HL-60 (cell line): ENCODE results near the gene DCAF15.

Experiments used
- TF ChIP-seq, protein P1 (sequence below): IDR thresholded peaks from one replicate; pipeline ENCODE4 v1.5.1; 2011; ENCODE audit warnings: low read length, control low read depth, inconsistent platforms; ENCODE audit not compliant: insufficient read depth
- TF ChIP-seq, protein P2 (sequence below): IDR thresholded peaks from 2 replicates; pipeline ENCODE4 v1.6.1; 2012; ENCODE audit warnings: low read depth; ENCODE audit not compliant: insufficient replicate concordance

DNA sequence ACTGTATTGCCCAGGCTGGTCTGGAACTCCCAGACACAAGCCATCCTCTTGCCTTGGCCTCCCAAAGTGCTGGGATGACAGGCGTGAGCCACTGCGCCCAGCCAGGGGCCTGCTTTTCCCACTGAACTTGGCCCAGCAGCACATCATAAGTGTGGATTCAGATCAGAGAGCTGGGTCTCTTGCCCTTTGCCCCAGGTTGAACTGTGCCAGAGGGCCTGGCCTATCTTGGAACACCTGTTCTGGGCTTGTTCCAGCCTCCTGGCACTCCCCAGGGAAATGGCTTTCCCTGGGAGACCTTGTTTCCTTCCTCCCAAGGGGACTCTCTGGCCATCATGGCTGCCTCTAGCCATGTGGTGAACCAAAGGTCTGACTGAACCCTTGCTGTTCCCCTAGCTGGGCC lies 42.9 kb upstream of the DCAF15 start:
- TF ChIP-seq, protein P1, sequence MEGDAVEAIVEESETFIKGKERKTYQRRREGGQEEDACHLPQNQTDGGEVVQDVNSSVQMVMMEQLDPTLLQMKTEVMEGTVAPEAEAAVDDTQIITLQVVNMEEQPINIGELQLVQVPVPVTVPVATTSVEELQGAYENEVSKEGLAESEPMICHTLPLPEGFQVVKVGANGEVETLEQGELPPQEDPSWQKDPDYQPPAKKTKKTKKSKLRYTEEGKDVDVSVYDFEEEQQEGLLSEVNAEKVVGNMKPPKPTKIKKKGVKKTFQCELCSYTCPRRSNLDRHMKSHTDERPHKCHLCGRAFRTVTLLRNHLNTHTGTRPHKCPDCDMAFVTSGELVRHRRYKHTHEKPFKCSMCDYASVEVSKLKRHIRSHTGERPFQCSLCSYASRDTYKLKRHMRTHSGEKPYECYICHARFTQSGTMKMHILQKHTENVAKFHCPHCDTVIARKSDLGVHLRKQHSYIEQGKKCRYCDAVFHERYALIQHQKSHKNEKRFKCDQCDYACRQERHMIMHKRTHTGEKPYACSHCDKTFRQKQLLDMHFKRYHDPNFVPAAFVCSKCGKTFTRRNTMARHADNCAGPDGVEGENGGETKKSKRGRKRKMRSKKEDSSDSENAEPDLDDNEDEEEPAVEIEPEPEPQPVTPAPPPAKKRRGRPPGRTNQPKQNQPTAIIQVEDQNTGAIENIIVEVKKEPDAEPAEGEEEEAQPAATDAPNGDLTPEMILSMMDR, result no peak
- TF ChIP-seq, protein P2, sequence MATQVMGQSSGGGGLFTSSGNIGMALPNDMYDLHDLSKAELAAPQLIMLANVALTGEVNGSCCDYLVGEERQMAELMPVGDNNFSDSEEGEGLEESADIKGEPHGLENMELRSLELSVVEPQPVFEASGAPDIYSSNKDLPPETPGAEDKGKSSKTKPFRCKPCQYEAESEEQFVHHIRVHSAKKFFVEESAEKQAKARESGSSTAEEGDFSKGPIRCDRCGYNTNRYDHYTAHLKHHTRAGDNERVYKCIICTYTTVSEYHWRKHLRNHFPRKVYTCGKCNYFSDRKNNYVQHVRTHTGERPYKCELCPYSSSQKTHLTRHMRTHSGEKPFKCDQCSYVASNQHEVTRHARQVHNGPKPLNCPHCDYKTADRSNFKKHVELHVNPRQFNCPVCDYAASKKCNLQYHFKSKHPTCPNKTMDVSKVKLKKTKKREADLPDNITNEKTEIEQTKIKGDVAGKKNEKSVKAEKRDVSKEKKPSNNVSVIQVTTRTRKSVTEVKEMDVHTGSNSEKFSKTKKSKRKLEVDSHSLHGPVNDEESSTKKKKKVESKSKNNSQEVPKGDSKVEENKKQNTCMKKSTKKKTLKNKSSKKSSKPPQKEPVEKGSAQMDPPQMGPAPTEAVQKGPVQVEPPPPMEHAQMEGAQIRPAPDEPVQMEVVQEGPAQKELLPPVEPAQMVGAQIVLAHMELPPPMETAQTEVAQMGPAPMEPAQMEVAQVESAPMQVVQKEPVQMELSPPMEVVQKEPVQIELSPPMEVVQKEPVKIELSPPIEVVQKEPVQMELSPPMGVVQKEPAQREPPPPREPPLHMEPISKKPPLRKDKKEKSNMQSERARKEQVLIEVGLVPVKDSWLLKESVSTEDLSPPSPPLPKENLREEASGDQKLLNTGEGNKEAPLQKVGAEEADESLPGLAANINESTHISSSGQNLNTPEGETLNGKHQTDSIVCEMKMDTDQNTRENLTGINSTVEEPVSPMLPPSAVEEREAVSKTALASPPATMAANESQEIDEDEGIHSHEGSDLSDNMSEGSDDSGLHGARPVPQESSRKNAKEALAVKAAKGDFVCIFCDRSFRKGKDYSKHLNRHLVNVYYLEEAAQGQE, result no peak
